ENCODE data around the gene ITIH3. TPM values are rescaled to one million over a fixed set of nuclear protein-coding genes. Genes with fewer than 3 reads are reported as not detected.

ITIH3 gene
- polyA plus RNA-seq, 1 donor from 2014 or later, result not detected

GRCh38 chr3:52827866-52828376 is 33.3 kb downstream of the ITIH3 start:
- Histone ChIP-seq H3K9ac (ENCODE audit: low read length) (no peak overlapping the region), H3K9me2 (ENCODE audit: insufficient read depth, low read length) (no peaks in the 10 kb centered on the region), H3K27me3 (ENCODE audit: insufficient read depth, low read depth, low read length) (no peaks in the 10 kb centered on the region), H3K4me3 (ENCODE audit: low read length) (no peak overlapping the region), H3K36me3 (ENCODE audit: insufficient read depth, low read length) (peaks cover 2% of the 10 kb centered on the region), H3K4me2 (ENCODE audit: low read length) (no peak overlapping the region), H3K79me2 (replicated peaks; ENCODE audit: insufficient read depth, low read length) (no peaks in the 10 kb centered on the region), H3K9me3 (ENCODE audit: low read length) (no peaks in the 10 kb centered on the region), H4K20me1 (ENCODE audit: insufficient read depth) (no peaks in the 10 kb centered on the region), H2AFZ (ENCODE audit: low read depth, low read length) (no peak overlapping the region), H3F3A (ENCODE audit: insufficient read depth, low read length, poor library complexity, severe bottlenecking) (no peaks in the 10 kb centered on the region), H3K27ac (ENCODE audit: low read length) (no peak overlapping the region)
- TF ChIP-seq SMC3 (conservative IDR thresholded peaks at IDR 0.05; ENCODE audit: poor library complexity) (no peak), POLR2AphosphoS5 (IDR thresholded peaks at IDR 0.05) (no peak), MXI1 (conservative IDR thresholded peaks at IDR 0.05; ENCODE audit: poor library complexity, severe bottlenecking) (no peak), EZH2 (IDR thresholded peaks at IDR 0.05; ENCODE audit: borderline replicate concordance, insufficient read depth, low read length, poor library complexity, severe bottlenecking) (no peak), TAF1 (IDR thresholded peaks at IDR 0.05; ENCODE audit: low read depth) (no peak), EP300 (conservative IDR thresholded peaks at IDR 0.05; ENCODE audit: poor library complexity, severe bottlenecking) (no peak), CTCF (IDR thresholded peaks at IDR 0.05; ENCODE audit: poor library complexity, severe bottlenecking) (no peak), RAD21 (conservative IDR thresholded peaks at IDR 0.05) (no peak)
- TF ChIP-seq, protein P1, sequence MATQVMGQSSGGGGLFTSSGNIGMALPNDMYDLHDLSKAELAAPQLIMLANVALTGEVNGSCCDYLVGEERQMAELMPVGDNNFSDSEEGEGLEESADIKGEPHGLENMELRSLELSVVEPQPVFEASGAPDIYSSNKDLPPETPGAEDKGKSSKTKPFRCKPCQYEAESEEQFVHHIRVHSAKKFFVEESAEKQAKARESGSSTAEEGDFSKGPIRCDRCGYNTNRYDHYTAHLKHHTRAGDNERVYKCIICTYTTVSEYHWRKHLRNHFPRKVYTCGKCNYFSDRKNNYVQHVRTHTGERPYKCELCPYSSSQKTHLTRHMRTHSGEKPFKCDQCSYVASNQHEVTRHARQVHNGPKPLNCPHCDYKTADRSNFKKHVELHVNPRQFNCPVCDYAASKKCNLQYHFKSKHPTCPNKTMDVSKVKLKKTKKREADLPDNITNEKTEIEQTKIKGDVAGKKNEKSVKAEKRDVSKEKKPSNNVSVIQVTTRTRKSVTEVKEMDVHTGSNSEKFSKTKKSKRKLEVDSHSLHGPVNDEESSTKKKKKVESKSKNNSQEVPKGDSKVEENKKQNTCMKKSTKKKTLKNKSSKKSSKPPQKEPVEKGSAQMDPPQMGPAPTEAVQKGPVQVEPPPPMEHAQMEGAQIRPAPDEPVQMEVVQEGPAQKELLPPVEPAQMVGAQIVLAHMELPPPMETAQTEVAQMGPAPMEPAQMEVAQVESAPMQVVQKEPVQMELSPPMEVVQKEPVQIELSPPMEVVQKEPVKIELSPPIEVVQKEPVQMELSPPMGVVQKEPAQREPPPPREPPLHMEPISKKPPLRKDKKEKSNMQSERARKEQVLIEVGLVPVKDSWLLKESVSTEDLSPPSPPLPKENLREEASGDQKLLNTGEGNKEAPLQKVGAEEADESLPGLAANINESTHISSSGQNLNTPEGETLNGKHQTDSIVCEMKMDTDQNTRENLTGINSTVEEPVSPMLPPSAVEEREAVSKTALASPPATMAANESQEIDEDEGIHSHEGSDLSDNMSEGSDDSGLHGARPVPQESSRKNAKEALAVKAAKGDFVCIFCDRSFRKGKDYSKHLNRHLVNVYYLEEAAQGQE (IDR thresholded peaks at IDR 0.05; ENCODE audit: borderline replicate concordance), result no peak

- no peaks in the 10 kb centered on the region for H3F3A ChIP-seq (ENCODE audit: insufficient read depth, low read length, poor library complexity, severe bottlenecking)
- H3K79me2 ChIP-seq (replicated peaks; ENCODE audit: insufficient read depth, low read length), result no peaks in the 10 kb centered on the region
- no peak overlapping the region for H3K27ac ChIP-seq (ENCODE audit: low read length)
- H3K9me2 ChIP-seq (ENCODE audit: insufficient read depth, low read length), result no peaks in the 10 kb centered on the region
- H3K36me3 ChIP-seq (ENCODE audit: insufficient read depth, low read length), result peaks cover 5% of the 10 kb centered on the region
- H4K20me1 ChIP-seq (ENCODE audit: insufficient read depth), result no peaks in the 10 kb centered on the region
- H2AFZ ChIP-seq (ENCODE audit: low read depth, low read length), result no peak overlapping the region
- TF ChIP-seq MXI1 (conservative IDR thresholded peaks at IDR 0.05; ENCODE audit: poor library complexity, severe bottlenecking), result no peak
- no peak for TF ChIP-seq CTCF (IDR thresholded peaks at IDR 0.05; ENCODE audit: poor library complexity, severe bottlenecking)
- TF ChIP-seq RAD21 (conservative IDR thresholded peaks at IDR 0.05), result no peak
- no peak for TF ChIP-seq EP300 (conservative IDR thresholded peaks at IDR 0.05; ENCODE audit: poor library complexity, severe bottlenecking)
- no peak for TF ChIP-seq TAF1 (IDR thresholded peaks at IDR 0.05; ENCODE audit: low read depth)
- no peak for TF ChIP-seq EZH2 (IDR thresholded peaks at IDR 0.05; ENCODE audit: borderline replicate concordance, insufficient read depth, low read length, poor library complexity, severe bottlenecking)
- no peak for TF ChIP-seq SMC3 (conservative IDR thresholded peaks at IDR 0.05; ENCODE audit: poor library complexity)
- H3K9ac ChIP-seq (ENCODE audit: low read length), result no peak overlapping the region
- H3K27me3 ChIP-seq (ENCODE audit: insufficient read depth, low read depth, low read length), result no peaks in the 10 kb centered on the region
- no peak overlapping the region for H3K4me2 ChIP-seq (ENCODE audit: low read length)
- no peak overlapping the region for H3K4me3 ChIP-seq (ENCODE audit: low read length)
- H3K9me3 ChIP-seq (ENCODE audit: low read length), result no peaks in the 10 kb centered on the region
Observed at GRCh38 chr3:52829482-52829881, 34.9 kb downstream of the ITIH3 start.

Data from neural cell (in vitro differentiated cells).